ENCODE data around the gene M1AP. TPM values are rescaled to one million over a fixed set of nuclear protein-coding genes. Genes with fewer than 3 reads are reported as not detected.

The M1AP gene, protein sequence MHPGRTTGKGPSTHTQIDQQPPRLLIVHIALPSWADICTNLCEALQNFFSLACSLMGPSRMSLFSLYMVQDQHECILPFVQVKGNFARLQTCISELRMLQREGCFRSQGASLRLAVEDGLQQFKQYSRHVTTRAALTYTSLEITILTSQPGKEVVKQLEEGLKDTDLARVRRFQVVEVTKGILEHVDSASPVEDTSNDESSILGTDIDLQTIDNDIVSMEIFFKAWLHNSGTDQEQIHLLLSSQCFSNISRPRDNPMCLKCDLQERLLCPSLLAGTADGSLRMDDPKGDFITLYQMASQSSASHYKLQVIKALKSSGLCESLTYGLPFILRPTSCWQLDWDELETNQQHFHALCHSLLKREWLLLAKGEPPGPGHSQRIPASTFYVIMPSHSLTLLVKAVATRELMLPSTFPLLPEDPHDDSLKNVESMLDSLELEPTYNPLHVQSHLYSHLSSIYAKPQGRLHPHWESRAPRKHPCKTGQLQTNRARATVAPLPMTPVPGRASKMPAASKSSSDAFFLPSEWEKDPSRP
- not detected in 5 replicates for total RNA-seq (2022; extraction: Qiagen RNA extraction)

DNA sequence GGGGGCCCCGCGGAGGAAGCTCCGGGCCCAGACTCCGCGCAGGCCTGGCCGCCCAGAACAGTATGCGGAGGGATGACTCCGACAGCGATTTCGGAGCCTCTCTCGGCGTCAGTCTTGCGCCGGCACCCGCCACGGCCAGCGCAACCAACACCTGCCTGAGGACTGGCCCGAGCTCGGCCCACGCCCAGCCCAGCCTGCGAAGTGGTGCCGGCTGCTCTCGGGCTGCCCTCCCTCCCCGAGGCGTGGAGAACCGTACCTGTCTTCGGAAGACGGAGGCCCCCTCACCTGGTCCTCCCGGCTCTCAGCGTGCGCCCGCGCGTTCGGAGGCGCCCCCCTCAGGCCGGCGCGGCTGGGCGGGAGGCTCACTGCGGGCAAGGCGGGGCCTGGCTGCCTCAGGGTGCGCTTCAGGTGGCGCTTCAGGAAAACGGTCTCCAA, at the start of gene M1AP:
Gene M1AP (minus strand): TSS at position 322 of the 435 bp plus-strand sequence. CDS start 8,055 bp downstream, outside the sequence.

DNA sequence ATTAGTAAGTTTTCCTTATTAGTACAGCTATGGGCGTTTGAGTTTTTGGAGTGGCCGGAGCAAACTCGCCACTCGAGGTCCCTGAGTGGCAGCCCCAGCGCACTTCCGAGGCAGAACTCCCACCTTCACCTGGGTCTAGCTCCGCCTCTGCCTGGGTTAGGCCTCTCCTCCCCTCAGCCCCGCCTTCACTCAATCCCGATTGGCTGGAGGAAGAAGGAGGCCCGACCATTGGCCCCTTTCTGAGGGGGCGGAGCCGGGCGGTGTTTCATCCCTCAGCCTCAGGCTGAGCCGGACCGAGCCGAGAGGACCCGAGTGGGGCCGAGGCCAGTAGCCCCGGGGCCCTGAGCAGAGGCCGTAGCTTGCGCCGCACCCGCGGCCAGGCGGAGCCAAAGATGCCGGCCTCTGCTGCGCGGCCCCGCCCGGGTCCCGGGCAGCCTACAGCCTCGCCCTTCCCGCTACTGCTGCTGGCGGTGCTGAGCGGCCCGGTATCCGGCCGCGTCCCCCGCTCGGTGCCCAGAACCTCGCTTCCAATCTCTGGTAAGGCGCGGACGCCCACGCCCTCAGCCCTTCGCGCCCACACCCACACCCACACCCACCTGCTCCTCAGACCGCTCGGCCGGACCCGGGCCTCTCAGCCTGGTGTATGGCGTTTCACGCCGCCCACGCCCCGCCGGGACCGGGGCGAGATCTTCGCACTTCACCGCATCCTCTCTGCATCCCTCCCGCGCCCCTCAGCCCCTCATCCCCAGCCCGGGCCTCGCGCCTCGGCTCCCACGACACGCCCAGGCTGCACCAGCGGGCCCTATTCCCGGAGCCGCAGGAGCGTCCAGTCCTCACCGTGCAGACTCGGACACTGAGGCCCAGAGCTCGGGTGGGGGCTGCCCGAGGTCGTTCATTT, 6.1 kb upstream of the M1AP start, which contains the start of gene SEMA4F:
Gene SEMA4F (plus strand): TSS at position 263 of the 898 bp plus-strand sequence. CDS start 130 bp downstream, at position 393.

DNA sequence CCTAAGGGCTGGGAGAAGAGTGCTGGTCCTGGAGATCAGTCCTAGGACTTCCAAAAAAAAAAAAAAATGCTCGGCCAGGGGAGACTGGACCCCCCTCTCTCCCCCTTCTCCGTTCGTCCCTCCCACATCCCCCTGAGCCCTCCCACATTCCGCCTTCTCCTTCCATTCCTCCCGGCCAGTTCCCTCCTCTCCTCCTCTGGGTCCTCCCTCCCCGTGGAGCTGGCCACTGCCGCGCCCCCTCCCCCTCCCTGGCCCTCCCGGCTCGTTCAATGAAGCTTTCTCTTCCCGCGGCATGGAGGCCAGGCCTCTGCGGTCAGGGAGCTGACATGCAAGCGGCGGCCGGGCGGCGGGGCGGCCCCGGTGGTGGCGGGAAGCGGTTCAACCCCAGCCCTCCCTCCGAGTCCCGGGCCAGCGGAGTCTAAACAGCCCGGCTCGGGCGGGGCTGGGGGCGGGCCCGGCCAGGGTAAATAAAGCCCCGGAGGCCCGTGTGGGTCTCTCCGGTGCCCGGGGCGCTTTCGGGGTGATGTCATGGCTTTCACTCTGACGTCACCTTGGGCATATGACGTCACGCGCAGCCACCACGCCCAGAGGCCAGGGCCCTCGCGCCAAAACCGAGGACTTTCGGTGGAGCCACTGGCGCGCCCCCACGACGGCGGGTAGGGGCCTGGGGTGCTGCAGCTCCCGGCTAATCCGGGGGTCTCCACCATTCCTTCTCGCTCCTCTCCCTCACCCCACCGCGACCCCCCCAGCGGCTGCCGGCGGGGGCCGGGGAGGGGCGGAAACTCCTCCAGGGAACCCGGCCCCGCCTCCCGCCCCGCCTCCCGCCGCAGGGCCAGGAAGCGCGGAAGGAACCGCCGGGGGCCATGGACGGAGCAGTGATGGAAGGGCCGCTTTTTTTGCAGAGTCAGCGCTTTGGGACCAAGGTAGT, 94.0 kb downstream of the M1AP start, which contains the start of the genes DOK1 and LOXL3:
Gene DOK1 (plus strand): TSS at position 829 of the 928 bp plus-strand sequence. CDS start 35 bp downstream, at position 864.
Gene LOXL3 (minus strand): TSS at position 51 of the 928 bp plus-strand sequence. CDS start 1,308 bp downstream, outside the sequence.

DNA sequence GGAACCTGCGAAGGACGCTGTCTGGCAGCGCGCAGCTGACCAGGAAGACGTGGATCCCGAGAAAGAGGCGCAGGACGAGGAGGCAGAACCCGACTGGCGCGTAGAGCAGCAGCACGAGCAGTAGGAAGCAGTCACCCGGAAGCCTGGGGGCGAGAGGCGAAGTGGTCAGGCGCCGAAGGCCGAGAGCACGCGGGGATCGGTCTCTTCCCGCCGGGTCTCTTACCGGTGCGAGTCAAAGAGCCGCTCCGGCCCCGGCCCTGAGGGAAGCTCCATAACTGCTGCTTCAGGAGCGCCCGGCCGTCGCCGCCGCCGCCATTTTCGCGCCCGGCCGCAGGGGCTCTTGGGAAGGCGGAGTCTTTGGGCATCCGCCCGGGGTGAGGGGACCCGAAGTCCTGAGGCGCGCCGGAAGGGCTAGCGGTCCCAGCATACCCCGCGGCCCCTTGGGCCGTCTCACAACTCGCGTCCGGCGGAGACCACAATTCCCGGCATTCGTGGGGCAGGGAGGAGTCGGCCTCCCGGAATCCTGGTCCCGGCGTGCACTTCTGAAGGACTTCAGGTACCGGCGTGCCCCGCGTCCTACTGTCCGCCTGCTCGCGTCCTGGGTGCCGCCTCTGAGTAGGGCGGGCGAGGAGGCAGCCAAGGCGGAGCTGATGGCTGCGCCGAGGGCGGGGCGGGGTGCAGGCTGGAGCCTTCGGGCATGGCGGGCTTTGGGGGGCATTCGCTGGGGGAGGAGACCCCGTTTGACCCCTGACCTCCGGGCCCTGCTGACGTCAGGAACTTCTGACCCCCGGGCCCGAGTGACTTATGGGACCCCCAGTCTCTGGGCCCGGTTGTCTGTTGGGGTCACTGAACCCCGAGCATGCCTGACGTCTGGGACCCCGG, 118.5 kb downstream of the M1AP start, which contains the start of the genes AUP1 and HTRA2:
Gene AUP1 (minus strand): TSS at position 350 of the 882 bp plus-strand sequence. CDS start 77 bp downstream, at position 273.
Gene HTRA2 (plus strand): TSS at position 577 of the 882 bp plus-strand sequence. CDS start 74 bp downstream, at position 651.

DNA sequence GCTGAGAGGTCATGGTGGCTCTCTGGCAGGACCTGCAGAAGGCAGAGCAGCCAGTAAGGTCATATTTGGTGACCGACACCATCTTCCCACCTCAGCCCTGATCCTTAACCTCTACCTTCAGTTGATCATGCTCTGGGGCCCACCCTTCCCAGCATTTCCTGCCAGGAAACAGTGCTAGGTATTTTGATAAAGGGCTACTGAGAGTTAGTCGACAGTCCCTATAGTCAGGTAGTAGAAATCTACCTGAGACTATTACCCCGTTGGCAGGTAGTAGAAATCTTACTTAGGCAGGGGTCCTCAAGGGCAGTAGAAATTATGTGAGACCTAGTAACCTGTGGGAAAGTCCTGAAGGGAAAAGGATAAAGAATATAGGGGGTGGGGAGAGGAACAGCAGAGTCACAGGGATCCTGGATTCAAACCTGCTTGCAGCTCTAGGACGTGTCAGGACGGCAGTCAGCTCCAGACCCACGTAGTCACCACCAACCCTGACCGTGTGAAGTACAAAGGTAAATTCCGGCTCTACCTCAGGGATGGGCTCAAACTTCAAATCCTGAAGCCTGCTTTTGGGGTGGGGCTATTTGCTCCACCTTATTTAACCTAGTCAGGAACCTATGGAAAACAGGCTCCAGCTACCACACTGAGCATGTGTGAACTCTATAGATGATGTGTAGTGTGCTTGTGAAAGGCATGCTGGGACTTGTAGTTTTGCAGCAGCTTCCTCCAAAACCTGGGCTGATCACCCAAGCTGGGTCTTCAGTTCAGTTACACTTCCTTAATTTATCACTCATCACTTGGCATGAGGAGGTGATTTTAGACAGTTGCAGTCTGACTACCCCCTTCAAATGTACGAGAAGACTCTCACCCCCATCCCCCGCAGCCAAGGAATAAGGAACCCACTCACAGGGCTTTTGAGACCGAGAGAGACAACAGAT, 122.1 kb downstream of the M1AP start, which contains the start of gene DQX1:
Gene DQX1 (minus strand): TSS at position 515 of the 932 bp plus-strand sequence. CDS start 502 bp downstream, at position 13.

DNA sequence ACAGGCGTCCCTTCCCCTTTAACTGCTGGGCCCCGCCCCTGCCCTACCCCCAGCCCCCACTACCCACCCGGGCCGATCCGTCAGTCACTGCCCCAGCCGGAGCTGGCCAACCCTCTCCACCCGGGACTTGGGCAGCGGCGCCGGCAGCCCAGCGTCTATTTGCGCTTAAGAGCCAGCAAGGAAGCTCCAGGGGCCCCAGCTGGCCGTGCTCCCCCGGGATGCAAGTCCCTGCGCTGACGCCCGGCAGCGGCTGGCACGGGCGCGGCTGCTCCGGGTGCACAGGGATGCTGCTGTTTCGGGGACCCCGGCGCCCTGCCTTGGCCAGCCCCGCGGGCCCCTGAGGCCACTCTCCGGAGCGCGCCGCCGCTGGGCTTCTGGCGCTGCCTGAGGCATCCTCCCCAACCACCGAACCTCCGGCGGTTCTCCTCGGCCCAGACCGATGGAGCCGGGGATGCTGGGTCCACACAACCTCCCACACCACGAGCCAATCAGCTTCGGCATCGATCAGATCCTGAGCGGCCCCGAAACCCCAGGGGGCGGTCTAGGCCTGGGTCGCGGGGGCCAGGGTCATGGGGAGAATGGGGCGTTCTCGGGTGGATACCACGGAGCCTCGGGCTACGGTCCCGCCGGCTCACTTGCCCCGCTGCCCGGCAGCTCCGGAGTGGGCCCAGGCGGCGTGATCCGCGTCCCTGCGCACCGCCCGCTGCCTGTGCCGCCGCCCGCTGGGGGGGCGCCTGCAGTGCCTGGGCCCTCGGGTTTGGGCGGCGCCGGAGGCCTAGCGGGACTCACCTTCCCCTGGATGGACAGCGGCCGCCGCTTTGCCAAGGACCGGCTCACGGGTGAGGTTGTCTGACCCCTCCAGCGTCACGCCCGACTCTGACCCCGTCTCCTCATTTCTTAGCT, 133.5 kb downstream of the M1AP start, which contains the start of gene TLX2:
Gene TLX2 (plus strand): TSS at position 83 of the 903 bp plus-strand sequence. CDS start 357 bp downstream, at position 440.

Other genes with a start within 250 kb of the M1AP start
- gene C2orf81, start 226.7 kb downstream of the M1AP start, total RNA-seq (2022; extraction: Qiagen RNA extraction), result 3.3 to 3.7 TPM (median 3.6 TPM) in 5 replicates
- gene WDR54, start 226.6 kb downstream of the M1AP start, total RNA-seq (2022; extraction: Qiagen RNA extraction), result 75.2 to 80.4 TPM (median 77.7 TPM) in 5 replicates
- 14.2 to 25.4 TPM (median 23.2 TPM) in 5 replicates for gene RTKN, start 206.4 kb downstream of the M1AP start, total RNA-seq (2022; extraction: Qiagen RNA extraction)
- gene INO80B, start 193.2 kb downstream of the M1AP start, total RNA-seq (2022; extraction: Qiagen RNA extraction), result 42.3 to 51.4 TPM (median 47.4 TPM) in 5 replicates
- 44.4 to 86.4 TPM (median 77.7 TPM) in 5 replicates for gene WBP1, start 189.9 kb downstream of the M1AP start, total RNA-seq (2022; extraction: Qiagen RNA extraction)
- gene MOGS, start 182.9 kb downstream of the M1AP start, total RNA-seq (2022; extraction: Qiagen RNA extraction), result 37.2 to 52.8 TPM (median 51.3 TPM) in 5 replicates
- gene MRPL53, start 175.7 kb downstream of the M1AP start, total RNA-seq (2022; extraction: Qiagen RNA extraction), result 108 to 154 TPM (median 133 TPM) in 5 replicates
- gene CCDC142, start 165.3 kb downstream of the M1AP start, total RNA-seq (2022; extraction: Qiagen RNA extraction), result 6.6 to 14.5 TPM (median 12.6 TPM) in 5 replicates
- 10.6 to 16.6 TPM (median 15.0 TPM) in 5 replicates for gene TTC31, start 165.2 kb downstream of the M1AP start, total RNA-seq (2022; extraction: Qiagen RNA extraction)
- gene LBX2, start 148.7 kb downstream of the M1AP start, total RNA-seq (2022; extraction: Qiagen RNA extraction), result 2.7 to 3.7 TPM (median 3.0 TPM) in 5 replicates
- 29.3 to 38.9 TPM (median 31.6 TPM) in 5 replicates for gene PCGF1, start 140.6 kb downstream of the M1AP start, total RNA-seq (2022; extraction: Qiagen RNA extraction)
- gene TLX2, start 133.9 kb downstream of the M1AP start, total RNA-seq (2022; extraction: Qiagen RNA extraction), result 0.17 to 0.31 TPM (median 0.21 TPM) in 5 replicates
- gene DQX1, start 122.1 kb downstream of the M1AP start, total RNA-seq (2022; extraction: Qiagen RNA extraction), result 0.07 to 0.15 TPM (median 0.08 TPM) in 3 of 5 replicates, not detected in the others
- 176 to 254 TPM (median 231 TPM) in 5 replicates for gene AUP1, start 118.6 kb downstream of the M1AP start, total RNA-seq (2022; extraction: Qiagen RNA extraction)
- 31.4 to 39.0 TPM (median 38.8 TPM) in 5 replicates for gene HTRA2, start 118.4 kb downstream of the M1AP start, total RNA-seq (2022; extraction: Qiagen RNA extraction)
- 0.22 to 0.58 TPM (median 0.35 TPM) in 5 replicates for gene LOXL3, start 94.4 kb downstream of the M1AP start, total RNA-seq (2022; extraction: Qiagen RNA extraction)
- 3.5 to 5.2 TPM (median 4.4 TPM) in 5 replicates for gene DOK1, start 93.6 kb downstream of the M1AP start, total RNA-seq (2022; extraction: Qiagen RNA extraction)
- 8.4 to 13.4 TPM (median 11.8 TPM) in 5 replicates for gene SEMA4F, start 5.9 kb upstream of the M1AP start, total RNA-seq (2022; extraction: Qiagen RNA extraction)
- 0.75 to 1.1 TPM (median 1.1 TPM) in 5 replicates for gene HK2, start 185.8 kb upstream of the M1AP start, total RNA-seq (2022; extraction: Qiagen RNA extraction)

Data from A549 treated with dexamethasone at 1 μM for 4 hours (cell line).